HG02623 (cell line): ENCODE measurements around the gene LRRC41.

Experiments used
- ATAC-seq: cut with Tn5 transposase; IDR thresholded peaks from one replicate; pipeline ENCODE4 v1.9.1; 2021; ENCODE audit warnings: moderate library complexity; ENCODE audit not compliant: unreplicated experiment

The LRRC41 gene

DNA sequence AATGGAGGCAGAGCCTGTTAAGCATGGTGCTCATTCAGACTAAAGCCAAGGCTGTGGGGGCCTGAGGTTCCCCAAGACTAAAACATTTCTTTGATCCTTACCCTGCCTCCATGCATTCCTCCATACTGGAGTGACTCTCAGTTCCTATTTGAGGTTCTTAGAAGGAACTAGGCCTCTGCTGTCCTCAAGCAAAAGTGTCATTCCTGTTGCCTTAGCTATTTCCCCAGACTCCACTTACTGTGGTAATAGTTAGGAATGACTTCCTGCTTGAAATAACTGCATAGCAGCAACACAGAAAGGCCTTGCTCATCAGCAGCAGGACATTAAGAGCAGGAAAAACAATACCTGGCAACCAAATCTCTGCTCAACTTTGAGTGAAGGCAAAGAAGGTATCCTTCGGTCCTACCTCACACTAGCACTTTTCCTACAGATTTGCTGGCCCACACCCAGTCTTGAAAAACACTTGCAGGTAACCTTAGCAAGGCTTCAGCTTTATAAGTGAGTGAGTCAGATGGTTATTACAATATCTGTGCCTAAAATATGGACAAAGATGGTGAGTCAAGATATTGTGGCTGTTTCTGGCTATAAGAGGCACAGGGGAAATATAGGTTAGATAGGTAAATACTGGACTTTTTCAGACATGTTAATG, 14.8 kb downstream of the LRRC41 start:
- no peak for ATAC-seq

DNA sequence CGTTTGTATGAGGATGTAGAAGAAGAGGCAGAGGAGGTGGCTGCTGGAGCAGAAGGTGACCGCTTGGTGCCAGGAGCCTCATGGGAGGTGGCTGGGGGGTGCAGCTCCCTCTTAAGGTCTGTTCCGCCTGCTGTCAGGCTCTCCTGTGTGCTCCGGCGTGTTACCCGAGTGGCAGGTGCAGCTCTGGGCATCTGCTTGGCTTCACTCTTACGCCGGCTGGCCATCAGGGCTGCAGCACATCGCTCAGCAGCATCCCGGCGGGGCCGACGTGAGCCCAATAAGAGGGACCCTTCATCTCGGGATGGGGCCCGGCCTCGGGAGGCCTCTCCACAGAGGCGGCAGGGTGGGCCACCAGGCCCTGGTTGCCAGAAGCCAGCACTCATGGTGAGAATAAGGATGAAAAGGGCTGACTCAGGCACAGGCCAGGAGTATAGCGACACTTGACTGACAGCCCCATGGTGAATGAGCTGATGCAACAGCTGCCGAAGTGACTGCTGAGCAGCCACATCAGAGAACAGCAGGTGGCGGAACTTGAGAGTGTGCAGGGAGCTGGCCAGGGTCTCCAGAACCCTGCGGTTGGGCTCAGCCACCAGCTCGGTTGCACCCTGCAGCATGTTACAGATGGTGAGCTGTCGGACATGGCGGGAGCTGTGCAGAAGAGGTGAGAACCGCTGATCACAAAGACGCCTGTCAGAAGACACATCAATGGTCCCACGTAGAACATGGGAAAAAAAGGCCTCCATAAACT, 17.5 kb downstream of the LRRC41 start:
- no peak for ATAC-seq

DNA sequence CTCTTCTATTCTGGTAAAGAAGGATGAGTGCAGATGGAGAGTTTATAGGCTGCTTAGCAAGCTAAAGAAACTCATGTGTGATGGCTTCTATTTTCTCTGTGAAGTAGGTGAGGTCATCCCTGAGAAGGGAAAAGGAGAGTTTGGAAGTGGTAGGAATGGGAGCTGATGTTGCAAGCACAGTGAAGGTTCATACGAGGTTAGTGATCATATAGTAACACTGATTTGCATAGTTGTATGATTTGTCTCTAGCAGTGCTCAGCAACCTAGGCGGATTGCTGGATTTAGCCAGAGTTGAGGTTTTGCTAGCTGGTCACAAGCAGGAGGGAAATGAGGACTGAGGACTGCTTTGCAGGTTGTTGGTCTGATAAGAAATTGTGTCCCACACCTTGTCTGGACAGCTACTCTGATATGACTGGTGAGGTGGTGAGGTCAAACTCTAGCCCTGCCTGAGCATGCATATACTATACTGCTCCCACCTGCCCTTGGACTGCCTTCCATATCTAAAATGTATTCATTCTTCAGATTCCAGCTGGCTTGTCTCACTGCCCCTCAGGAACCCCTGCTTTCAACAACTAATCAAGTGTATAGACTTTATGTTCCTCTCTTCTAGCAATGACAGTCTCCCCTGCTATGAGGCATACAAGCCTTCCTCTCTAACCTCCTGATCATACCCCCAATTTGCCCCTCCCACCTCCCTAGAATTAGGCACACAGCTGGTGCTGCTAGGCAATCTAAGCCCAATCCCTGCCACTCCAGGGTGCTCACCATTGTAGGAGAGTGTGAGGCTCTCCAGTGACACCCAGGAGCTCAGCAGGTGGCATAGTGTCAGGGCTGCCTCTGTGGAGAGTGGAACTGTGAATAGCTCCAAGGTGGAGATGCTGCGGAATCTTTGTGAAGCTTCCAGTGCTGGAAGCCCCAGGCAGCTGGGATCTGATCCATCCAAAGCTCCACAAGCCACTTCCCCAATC, 18.5 kb downstream of the LRRC41 start:
- ATAC-seq = no peak

DNA sequence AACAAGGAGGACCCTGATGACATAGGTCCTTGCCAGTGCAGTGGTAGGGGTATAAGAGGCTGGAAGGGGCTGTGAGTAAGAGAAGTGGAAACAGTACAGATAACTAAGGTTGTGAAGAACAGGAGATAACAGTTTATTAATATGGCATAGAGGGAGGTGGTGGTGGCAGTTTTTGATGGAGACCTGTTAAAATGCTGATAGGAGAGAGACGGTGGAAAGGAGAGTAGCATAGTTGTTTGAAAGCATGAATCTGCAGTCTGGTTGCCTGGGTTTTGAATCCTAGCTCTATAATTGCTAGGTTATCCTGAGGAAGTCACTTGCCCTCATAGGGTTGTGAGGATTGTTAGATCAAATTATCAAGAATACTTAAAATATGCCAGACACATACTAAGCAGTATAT, 19.4 kb downstream of the LRRC41 start:
- no peak for ATAC-seq

DNA sequence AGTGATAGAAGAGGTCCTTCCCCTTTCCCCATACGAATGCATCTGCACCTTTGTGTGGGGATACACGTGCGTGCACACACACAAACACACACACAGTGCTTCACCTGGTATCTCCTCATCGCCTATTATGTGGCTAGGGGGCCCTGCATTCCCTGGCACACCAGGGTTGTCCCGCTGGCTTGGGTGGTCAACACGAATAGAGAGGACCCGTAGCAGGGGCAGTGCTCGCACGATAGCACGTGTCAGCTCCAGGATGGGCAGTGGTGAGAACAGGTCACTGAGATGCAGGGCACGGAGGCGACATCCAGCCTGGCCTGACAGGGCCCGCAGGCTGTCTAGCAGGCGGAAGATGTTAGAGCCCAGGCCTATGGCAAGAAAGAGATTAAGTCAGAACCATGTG, 22.4 kb downstream of the LRRC41 start:
- ATAC-seq = no peak

DNA sequence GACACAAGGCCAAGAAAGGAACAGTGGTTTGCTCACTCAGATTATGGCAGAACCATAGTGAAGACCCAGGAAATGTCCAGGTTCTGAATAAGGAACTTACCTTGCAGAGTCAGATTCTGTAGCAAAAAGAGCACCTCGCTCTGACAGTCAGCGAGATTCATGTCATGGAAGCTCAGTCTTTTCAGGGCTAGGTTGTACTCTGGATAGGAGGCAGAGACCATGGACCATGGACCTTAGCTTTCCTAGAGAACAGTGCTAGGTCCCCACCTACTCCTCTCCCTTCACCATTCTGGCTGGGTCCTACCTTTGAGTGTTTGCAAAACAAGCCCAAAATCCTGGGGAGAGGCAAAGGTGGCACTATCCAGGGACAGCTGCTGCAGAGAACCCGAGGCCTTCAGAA, 23.3 kb downstream of the LRRC41 start:
- ATAC-seq = no peak

DNA sequence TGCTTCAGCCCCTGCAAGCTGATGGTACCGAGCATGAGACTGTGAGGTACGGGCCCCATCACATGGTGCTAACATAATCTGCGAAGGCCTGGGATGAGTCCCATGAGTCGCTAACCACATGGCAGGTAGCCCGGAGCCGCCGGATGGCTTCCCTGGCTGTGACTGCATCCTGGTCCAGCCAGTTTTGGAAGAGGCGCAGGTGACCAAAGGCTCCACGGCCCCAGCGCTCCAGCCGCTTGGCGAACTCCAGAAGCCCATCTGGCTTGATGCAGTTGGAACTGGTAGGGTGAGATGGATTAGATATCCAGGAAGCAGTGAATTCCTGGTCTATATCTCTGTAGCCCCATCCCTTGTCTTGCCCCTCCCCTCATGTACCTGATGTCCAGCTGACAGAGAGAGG, 24.6 kb downstream of the LRRC41 start:
- no peak for ATAC-seq

DNA sequence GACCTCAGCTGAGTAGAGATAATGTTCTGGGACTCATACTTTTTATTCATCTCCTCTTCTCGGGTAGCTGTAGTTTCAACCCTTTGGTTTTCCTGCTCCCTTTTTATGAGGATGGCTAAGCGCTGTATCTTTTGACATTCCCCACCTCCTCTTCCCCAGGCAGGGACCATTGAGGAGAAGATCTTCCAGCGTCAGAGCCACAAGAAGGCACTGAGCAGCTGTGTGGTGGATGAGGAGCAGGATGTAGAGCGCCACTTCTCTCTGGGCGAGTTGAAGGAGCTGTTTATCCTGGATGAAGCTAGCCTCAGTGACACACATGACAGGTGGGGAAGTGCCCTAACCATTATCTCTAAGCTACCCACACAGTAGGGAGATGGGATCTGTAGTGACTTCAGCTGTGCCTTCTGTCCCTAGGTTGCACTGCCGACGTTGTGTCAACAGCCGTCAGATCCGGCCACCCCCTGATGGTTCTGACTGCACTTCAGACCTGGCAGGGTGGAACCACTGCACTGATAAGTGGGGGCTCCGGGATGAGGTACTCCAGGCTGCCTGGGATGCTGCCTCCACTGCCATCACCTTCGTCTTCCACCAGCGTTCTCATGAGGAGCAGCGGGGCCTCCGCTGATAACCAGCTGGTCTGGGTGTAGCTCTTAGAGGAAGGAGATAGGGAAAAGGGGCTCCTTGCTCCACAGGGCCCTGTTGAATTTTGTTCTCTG, 25.6 kb downstream of the LRRC41 start:
- ATAC-seq = no peak

DNA sequence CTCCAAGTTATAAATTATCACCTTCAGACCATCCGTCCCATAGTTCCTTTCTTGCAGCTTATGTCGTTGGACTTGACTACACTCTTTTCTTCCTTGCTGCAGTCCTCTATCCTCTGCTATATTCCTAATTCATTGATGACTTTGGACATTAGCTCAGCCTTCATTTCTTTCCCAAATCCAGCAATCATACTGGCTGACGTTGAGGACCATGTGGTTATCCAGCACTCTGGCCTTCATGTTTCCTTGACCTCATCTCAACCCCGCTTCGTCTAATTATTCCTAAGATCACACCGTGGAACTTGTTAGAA, 28.4 kb downstream of the LRRC41 start:
- ATAC-seq = no peak

DNA sequence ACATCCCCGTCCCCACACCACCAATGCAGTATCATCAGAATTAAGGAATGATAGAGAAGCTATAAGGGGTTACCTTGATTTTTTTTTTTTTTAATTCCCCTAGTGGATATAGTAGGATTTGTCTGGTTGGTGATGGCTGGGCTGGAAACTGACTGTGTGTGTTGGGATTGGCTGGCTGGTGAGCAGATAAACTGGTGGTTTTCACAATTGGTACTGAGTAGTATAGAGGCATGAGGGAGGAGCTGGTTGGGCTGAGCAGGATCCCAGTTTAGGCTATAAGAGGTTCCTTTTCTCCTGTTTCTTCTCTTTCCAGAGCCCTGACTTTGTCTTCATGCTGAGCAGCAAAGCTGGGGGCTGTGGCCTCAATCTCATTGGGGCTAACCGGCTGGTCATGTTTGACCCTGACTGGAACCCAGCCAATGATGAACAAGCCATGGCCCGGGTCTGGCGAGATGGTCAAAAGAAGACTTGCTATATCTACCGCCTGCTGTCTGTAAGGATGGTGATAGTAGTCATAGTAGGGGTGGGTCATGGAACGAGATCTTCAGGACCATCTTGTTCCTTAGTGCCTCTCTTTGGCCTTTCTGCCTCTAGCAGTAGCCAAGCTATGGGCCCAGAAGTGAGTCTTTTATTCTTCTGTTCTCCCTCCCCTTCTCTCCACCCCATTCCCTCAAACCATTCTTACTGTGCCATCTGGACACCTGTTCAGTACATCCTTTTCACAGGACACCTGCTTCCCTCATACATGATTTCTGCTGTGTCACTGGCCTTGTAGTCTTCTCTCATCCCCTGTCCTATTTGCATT, 29.0 kb downstream of the LRRC41 start:
- no peak for ATAC-seq

DNA sequence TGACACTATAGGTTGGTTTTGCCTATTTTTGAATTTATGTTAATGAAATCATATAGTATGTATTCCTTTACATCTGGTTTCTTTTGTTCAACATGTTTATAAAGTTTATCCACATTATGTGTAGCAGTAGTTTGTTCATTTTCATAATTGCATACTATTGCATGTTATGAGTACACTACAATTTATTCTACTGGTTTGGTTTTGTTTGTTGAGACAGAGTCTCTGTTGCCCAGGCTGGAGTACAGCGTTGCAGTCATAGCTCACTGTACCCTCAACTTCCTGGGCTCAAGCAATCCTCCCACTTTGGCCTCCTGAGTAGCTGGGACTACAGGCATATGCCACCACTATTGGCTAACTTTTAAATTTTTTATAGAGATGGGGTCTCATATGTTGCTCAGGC, 34.8 kb downstream of the LRRC41 start:
- ATAC-seq = no peak

DNA sequence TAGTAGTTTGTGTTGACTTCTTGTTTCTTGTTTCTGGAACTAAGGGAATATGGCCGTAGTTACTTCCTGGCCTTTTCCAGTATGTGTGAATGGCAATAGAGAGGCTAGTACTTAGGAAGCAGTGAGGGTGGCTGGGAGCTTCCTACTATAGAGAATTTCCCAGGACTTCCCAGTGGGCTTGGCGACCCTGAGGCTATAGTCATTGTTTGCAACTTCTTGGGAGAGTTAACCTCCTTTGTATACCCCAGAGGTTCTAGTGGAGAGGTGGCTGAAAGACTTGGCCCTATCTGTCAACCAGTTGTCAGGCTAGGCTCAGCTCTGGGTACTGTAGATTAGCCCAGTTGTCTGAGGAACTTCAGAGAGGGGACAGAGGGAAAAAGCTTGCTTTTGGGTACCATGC, 40.3 kb downstream of the LRRC41 start:
- ATAC-seq = no peak

DNA sequence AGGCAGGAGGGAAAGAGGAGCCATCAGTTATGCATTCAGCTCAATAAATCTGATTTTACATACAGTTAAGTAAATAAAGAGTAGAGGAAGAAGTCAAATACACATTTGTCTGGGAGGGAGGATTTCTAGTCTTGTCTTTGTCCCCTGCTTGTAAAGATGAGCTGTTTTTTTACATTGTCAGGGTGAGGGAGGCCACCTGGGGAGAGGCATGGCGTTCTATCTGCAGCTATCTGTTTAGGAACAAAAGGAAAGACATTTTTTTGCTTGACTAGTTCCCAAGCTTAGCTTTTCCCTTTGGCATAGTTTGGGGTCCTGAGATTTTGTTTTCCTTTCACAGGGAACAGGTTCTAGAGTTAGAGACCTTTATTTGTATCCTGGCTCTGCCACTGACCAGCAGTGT, 40.9 kb downstream of the LRRC41 start:
- ATAC-seq = no peak

DNA sequence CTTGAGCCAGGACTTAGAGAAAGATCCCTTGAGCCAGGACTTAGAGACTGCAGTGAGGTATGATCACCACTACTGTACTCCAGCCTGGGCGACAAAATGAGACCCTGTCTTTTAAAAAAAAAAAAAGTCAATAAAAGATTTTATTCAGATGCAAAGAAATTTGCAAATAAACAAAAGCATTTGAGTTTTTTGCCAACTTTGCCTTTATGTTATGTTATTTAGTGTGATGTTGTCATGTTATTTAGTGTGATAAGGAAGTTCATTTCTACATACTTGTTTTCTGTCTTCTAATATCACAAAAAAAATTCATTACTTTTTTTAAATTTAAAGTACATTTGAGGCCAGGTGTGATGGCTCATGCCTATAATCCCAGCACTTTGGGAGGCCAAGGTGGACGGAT, 46.9 kb downstream of the LRRC41 start:
- no peak for ATAC-seq

DNA sequence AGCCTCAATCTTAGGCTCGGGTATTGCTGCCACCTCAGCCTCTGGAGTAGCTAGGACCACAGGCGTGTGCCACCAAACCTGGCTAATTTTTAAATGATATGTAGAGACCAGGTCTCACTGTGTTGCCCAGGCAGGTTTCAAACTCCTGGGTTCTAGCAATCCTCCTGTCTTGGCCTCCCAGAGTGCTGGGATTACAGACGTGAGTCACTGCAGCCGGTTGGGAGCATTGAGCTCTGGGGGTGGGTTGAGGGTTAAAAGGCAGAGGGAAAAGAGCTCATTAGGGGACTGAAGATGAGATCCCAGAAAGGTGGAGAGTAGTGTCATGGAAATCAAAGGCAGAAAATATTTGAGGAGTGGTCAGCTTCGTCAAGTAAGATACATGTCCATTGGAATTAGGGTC, 48.7 kb downstream of the LRRC41 start:
- ATAC-seq = no peak

DNA sequence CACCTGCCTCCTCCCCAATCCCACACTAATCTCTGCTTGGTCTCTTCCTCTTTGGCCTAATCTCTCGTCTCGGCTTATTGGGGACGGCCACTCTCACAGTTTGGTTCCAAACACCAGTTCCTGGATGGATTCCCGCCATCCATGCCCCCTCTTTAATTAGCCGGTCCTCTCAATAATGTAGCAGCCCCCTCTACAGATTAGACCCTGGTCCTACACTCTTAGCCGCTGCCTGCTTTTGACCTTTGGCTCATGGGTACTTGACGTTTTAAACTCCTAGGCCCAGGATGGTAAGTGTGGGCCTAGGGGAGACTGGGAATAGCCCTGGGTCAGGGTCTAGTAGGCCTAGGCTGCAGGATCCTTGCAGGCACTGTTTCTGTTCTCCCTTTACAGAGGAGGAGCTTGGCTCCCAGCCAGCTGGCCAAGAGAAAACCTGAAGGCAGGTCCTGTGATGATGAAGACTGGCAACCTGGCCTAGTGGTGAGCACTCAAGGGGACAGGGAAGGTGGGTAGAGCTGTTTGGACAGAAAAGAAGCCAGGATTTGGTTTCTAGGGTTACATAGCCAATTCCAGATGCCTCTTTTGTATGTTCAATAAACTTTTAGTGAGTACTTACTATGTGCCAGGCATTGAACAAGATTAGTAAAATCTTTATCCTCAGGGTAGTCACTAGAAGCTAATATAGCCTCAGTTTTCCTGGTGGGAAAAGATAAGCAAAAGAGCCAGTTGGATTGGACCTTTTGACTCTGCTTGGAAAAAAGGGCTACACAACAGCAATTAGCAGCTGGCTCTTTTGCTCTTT, 55.1 kb downstream of the LRRC41 start:
- no peak for ATAC-seq

DNA sequence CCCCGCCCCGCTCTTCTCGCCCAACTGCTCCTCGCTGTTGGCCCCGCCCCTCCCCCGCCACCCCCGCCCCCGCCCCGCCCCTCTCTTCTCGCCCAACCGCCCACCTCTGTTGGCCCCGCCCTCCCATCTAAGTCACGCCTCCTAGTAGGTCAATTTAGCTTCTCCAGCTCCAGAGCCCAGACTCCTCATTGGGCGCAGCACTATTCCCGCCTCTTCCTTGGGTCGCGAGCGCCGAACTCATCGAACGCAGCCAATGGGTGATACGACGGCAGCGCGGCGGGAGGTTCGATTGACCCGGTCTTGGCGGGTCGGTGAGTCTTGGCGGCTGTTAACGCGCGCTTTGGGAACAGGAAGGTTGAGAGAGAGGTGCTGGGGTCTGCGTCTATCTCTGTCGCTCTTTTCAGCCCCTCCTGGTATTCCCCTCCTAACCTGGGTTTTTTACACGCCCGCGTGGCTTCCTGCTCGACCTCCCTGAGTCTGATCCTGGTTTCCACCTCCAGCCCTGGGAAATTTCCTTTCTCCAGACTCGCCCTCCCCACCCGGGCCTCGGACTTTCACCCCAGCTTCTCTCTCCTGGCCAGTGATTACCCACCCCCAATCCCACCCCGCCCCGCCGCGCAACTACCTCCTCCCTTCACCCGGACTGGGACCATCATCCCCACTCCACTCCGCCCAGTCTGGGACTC, 55.8 kb downstream of the LRRC41 start, which contains the start of gene RAD54L:
RAD54L (plus strand) TSS at position 328 of the 686 bp plus-strand sequence. CDS start 643 bp downstream, outside the sequence.
- peak; percentile 93 for ATAC-seq

DNA sequence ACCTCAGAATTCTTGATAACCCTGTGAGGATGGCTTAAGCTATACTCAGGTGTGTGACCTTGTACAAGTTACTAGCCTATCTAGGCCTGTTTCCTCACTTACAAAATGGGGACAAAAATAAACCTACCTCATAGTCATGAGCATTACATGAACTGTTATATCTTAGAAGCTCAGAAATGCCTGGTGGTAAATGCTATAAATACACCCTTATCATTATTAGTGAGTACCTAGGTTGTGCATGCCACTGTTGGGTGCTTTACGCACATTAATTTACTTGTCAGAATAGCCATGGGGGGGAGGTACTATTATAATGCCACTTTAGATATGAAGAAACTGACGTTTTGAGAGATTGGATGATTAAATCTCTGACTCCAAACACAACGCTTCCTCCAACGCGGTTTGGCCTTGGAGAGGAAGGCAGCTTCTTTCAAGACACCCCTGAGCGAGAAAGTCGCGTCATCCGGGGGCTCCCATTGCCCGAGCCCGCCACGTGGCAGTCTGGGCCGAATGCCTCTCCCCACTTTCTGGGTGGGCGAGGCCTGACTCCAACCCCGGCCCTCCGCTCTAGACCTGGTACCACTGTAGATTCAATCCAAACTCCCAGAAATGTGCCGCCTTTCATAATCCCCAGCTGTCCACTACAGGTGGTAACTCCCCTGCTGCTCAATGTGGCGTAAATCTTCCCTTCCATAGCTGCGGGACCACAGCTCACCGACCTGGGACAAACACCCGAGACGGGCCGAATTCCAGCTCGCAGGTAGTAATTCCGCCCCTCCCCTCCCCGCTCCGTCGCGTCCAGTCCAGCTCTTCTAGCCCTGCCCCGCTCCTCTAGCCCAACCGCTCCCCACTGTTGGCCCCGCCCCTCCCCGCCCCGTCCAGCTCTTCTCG, 56.6 kb downstream of the LRRC41 start:
- peak; percentile 46 for ATAC-seq
